ENCODE results near the gene PCDH18.

PCDH18 gene

GRCh38 chr4:137471461-137471860 is 60.8 kb downstream of the PCDH18 start:
- no peaks in the 10 kb centered on the region for H3K27me3 ChIP-seq (ENCODE audit: insufficient read depth, low read length, poor library complexity)
- H4K20me1 ChIP-seq (ENCODE audit: insufficient read depth, low read length), result no peaks in the 10 kb centered on the region
- H3K4me3 ChIP-seq (ENCODE audit: low read depth in 1 of 2, low read length in 2 of 2), result no peak overlapping the region
- no peak for DNase-seq
- no peak for ATAC-seq (ENCODE audit: insufficient read depth, low read depth)
- peaks cover 3% of the 10 kb centered on the region for H3K9me3 ChIP-seq (ENCODE audit: insufficient read depth, low read length, severe bottlenecking)
- no peaks in the 10 kb centered on the region for H3K4me1 ChIP-seq (ENCODE audit: insufficient read depth, low read length)
- H2AFZ ChIP-seq (ENCODE audit: low read depth, low read length), result no peak overlapping the region
- TF ChIP-seq EZH2 (IDR thresholded peaks at IDR 0.05; ENCODE audit: borderline replicate concordance, low read depth, low read length, severe bottlenecking) (no peak), CTCF (IDR thresholded peaks at IDR 0.05; ENCODE audit: borderline replicate concordance, extremely low read depth, low read length, poor library complexity, severe bottlenecking) (no peak)
- no peaks in the 10 kb centered on the region for H3K79me2 ChIP-seq (ENCODE audit: insufficient read depth, low read length)
- no peaks in the 10 kb centered on the region for H3K36me3 ChIP-seq (ENCODE audit: insufficient read depth, low read length)
- no peak overlapping the region for H3K27ac ChIP-seq (ENCODE audit: low read length)
- H3K9ac ChIP-seq (ENCODE audit: low read depth, low read length), result no peak overlapping the region
- no peak overlapping the region for H3K4me2 ChIP-seq (ENCODE audit: insufficient read depth, low read length)

GRCh38 chr4:137470806-137471205 is 61.5 kb downstream of the PCDH18 start:
- no peak for TF ChIP-seq CTCF (IDR thresholded peaks at IDR 0.05; ENCODE audit: borderline replicate concordance, extremely low read depth, low read length, poor library complexity, severe bottlenecking)
- TF ChIP-seq EZH2 (IDR thresholded peaks at IDR 0.05; ENCODE audit: borderline replicate concordance, low read depth, low read length, severe bottlenecking), result no peak
- DNase-seq (no peak), ATAC-seq (ENCODE audit: insufficient read depth, low read depth) (no peak)
- peaks cover 3% of the 10 kb centered on the region for H3K9me3 ChIP-seq (ENCODE audit: insufficient read depth, low read length, severe bottlenecking)
- no peaks in the 10 kb centered on the region for H3K4me1 ChIP-seq (ENCODE audit: insufficient read depth, low read length)
- H3K9ac ChIP-seq (ENCODE audit: low read depth, low read length), result no peak overlapping the region
- H3K36me3 ChIP-seq (ENCODE audit: insufficient read depth, low read length), result no peaks in the 10 kb centered on the region
- H2AFZ ChIP-seq (ENCODE audit: low read depth, low read length), result no peak overlapping the region
- no peaks in the 10 kb centered on the region for H3K79me2 ChIP-seq (ENCODE audit: insufficient read depth, low read length)
- H4K20me1 ChIP-seq (ENCODE audit: insufficient read depth, low read length), result no peaks in the 10 kb centered on the region
- no peak overlapping the region for H3K4me3 ChIP-seq (ENCODE audit: low read depth in 1 of 2, low read length in 2 of 2)
- no peaks in the 10 kb centered on the region for H3K27me3 ChIP-seq (ENCODE audit: insufficient read depth, low read length, poor library complexity)
- H3K4me2 ChIP-seq (ENCODE audit: insufficient read depth, low read length), result no peak overlapping the region
- no peak overlapping the region for H3K27ac ChIP-seq (ENCODE audit: low read length)

All from DND-41 (cell line).